GM19099 (cell line): ENCODE results near the gene COL4A1.

Experiments used
- POLR2A ChIP-seq: IDR thresholded peaks from 3 replicates; pipeline ENCODE4 v1.6.1; 2011; ENCODE audit warnings: low read depth; ENCODE audit not compliant: insufficient read length; ENCODE audit errors: extremely low read depth

Gene COL4A1

DNA sequence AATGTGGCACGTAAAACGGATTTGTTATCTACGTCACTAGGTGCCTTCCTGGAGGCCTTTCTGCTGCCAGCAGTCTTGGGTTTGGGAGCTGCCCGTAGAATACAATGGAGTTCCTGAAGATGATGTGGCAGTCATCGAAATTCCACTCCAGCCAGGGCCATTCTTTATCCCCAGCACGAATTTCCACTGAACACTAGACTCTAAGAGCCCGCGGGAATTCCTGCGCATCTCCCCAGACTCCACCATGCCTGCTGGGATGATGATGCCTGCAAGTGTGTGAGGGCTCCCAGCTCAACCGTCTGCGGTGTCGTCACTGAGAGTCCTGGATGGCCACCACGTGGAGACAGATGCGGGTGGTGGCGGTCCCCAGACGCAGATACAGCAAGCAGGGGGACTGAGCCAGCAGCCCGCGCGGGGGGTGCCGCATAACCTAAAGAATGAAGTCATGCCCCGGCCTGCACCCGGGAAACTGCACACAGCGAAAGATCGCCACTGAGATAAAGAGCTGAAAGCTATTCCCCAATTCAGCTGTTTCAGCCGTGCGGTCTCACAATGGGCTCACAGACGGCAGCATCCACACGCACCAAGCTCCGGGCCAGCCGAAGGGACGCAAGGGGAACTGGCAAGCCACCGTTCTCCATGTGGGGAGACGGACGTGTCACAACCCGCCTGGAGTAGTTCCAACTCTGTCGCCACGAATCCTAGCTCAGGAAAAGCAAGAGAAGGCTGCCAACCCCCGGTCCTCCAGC is 41.1 kb downstream of the COL4A1 start:
- no peak for TF ChIP-seq POLR2A

- no peak for TF ChIP-seq POLR2A
These were observed 41.6 kb downstream of the COL4A1 start for GRCh38 chr13:110265341-110265681.

- TF ChIP-seq POLR2A = no peak
These were observed 42.2 kb downstream of the COL4A1 start for GRCh38 chr13:110264685-110265275.

- no peak for TF ChIP-seq POLR2A
These were observed 43.1 kb downstream of the COL4A1 start for GRCh38 chr13:110263888-110264287.

GRCh38 chr13:110263404-110263803 is 43.6 kb downstream of the COL4A1 start:
- no peak for TF ChIP-seq POLR2A

- TF ChIP-seq POLR2A = no peak
These were observed 44.3 kb downstream of the COL4A1 start for GRCh38 chr13:110262508-110263291.

DNA sequence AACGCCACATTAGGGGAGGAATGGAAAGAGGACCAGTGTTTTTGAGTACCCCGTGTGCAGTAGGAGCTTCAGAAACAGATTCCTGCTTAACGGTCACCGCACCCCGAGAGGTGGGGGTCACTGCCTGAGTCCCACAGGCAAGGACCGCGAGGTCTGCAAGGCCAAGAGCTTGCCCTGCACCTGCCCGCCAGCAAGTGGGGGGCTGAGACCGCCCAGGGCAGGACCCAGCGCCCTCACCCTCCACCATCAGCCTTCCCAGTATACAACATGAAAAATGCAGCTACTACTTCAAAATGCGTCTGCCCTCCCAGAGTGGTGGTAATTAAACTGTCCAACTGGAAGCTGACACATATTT is 44.9 kb downstream of the COL4A1 start:
- TF ChIP-seq POLR2A = no peak

GRCh38 chr13:110261166-110262081 is 45.5 kb downstream of the COL4A1 start:
- no peak for TF ChIP-seq POLR2A

- TF ChIP-seq POLR2A = no peak
These were observed 47.3 kb downstream of the COL4A1 start for GRCh38 chr13:110259651-110260050.

- no peak for TF ChIP-seq POLR2A
These were observed 47.9 kb downstream of the COL4A1 start for GRCh38 chr13:110258876-110259631.

DNA sequence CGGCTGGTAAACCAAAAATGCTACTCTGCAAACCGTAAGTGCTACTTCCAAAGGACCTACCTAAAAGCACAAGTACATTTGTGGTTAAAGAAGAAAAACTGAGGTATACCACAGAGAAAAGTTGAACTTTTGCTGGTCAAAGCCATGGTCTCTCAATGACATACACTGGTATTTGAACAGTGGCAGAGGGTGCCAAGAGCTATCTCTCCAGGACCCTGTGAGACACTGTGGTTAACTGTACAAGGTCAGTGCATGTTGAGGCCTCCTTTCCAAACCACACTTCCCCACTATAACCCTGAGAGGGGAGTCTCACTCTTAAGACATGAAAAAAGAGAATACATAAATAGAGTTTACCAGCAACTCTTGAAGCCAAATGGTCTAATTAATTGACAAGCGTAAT is 49.5 kb downstream of the COL4A1 start:
- no peak for TF ChIP-seq POLR2A

GRCh38 chr13:110256126-110256905 is 50.6 kb downstream of the COL4A1 start:
- TF ChIP-seq POLR2A = no peak

- TF ChIP-seq POLR2A = no peak
These were observed 52.0 kb downstream of the COL4A1 start for GRCh38 chr13:110254751-110255553.

- no peak for TF ChIP-seq POLR2A
These were observed 52.7 kb downstream of the COL4A1 start for GRCh38 chr13:110254151-110254679.
